ENCODE data around the gene NT5C1B.

- no peak for TF ChIP-seq CTCF (IDR thresholded peaks at IDR 0.05)
- no peak for TF ChIP-seq POLR2A (IDR thresholded peaks at IDR 0.05)
Observed at GRCh38 chr2:18578033-18578432, 11.3 kb downstream of the NT5C1B start.

Data from testis (tissue), 2 donors.